ENCODE measurements around the gene C2orf78.

C2orf78 gene

GRCh38 chr2:73837847-73838585 is 54.0 kb downstream of the C2orf78 start:
- H4K20me1 ChIP-seq (ENCODE audit: insufficient read depth, low read length): peaks cover 3% of the 10 kb centered on the region; the same call in 1 of the 2 replicates
- peaks cover 3% of the 10 kb centered on the region for H3K4me1 ChIP-seq (ENCODE audit: insufficient read depth, low read length)
- no peak overlapping the region for H3K9ac ChIP-seq (ENCODE audit: low read depth, low read length)
- no peak for ATAC-seq (ENCODE audit: insufficient read depth, low read depth)
- TF ChIP-seq EZH2 (IDR thresholded peaks at IDR 0.05; ENCODE audit: borderline replicate concordance, low read depth, low read length, severe bottlenecking) (no peak), CTCF (IDR thresholded peaks at IDR 0.05; ENCODE audit: borderline replicate concordance, extremely low read depth, low read length, poor library complexity, severe bottlenecking) (no peak)
- H3K9me3 ChIP-seq (ENCODE audit: insufficient read depth, low read length, severe bottlenecking): no peaks in the 10 kb centered on the region
- DNase-seq: no peak
- peaks cover 37% of the 10 kb centered on the region for H3K79me2 ChIP-seq (ENCODE audit: insufficient read depth, low read length)
- no peak overlapping the region for H3K4me2 ChIP-seq (ENCODE audit: insufficient read depth, low read length)
- no peak overlapping the region for H3K4me3 ChIP-seq (ENCODE audit: low read depth in 1 of 2, low read length in 2 of 2)
- H3K27me3 ChIP-seq (ENCODE audit: insufficient read depth, low read length, poor library complexity): no peaks in the 10 kb centered on the region
- peaks cover 58% of the 10 kb centered on the region for H3K36me3 ChIP-seq (ENCODE audit: insufficient read depth, low read length)
- H3K27ac ChIP-seq (ENCODE audit: low read length): no peak overlapping the region
- H2AFZ ChIP-seq (ENCODE audit: low read depth, low read length): no peak overlapping the region

GRCh38 chr2:73838889-73839534 is 55.0 kb downstream of the C2orf78 start:
- no peaks in the 10 kb centered on the region for H3K9me3 ChIP-seq (ENCODE audit: insufficient read depth, low read length, severe bottlenecking)
- DNase-seq: no peak
- no peak overlapping the region for H2AFZ ChIP-seq (ENCODE audit: low read depth, low read length)
- no peaks in the 10 kb centered on the region for H3K4me1 ChIP-seq (ENCODE audit: insufficient read depth, low read length)
- H3K9ac ChIP-seq (ENCODE audit: low read depth, low read length): no peak overlapping the region
- H3K27me3 ChIP-seq (ENCODE audit: insufficient read depth, low read length, poor library complexity): no peaks in the 10 kb centered on the region
- no peak for ATAC-seq (ENCODE audit: insufficient read depth, low read depth)
- H3K27ac ChIP-seq (ENCODE audit: low read length): no peak overlapping the region
- no peak for TF ChIP-seq EZH2 (IDR thresholded peaks at IDR 0.05; ENCODE audit: borderline replicate concordance, low read depth, low read length, severe bottlenecking)
- TF ChIP-seq CTCF (IDR thresholded peaks at IDR 0.05; ENCODE audit: borderline replicate concordance, extremely low read depth, low read length, poor library complexity, severe bottlenecking): no peak
- H4K20me1 ChIP-seq (ENCODE audit: insufficient read depth, low read length): peaks cover 3% of the 10 kb centered on the region; the same call in 1 of the 2 replicates
- H3K36me3 ChIP-seq (ENCODE audit: insufficient read depth, low read length): peaks cover 55% of the 10 kb centered on the region
- H3K79me2 ChIP-seq (ENCODE audit: insufficient read depth, low read length): peaks cover 30% of the 10 kb centered on the region
- H3K4me2 ChIP-seq (ENCODE audit: insufficient read depth, low read length): no peak overlapping the region
- no peak overlapping the region for H3K4me3 ChIP-seq (ENCODE audit: low read depth in 1 of 2, low read length in 2 of 2)

- Histone ChIP-seq H2AFZ (ENCODE audit: low read depth, low read length) (no peak overlapping the region), H3K27me3 (ENCODE audit: insufficient read depth, low read length, poor library complexity) (no peaks in the 10 kb centered on the region), H3K36me3 (ENCODE audit: insufficient read depth, low read length) (peaks cover 58% of the 10 kb centered on the region), H3K27ac (ENCODE audit: low read length) (no peak overlapping the region), H3K79me2 (ENCODE audit: insufficient read depth, low read length) (peaks cover 24% of the 10 kb centered on the region), H3K9ac (ENCODE audit: low read depth, low read length) (no peak overlapping the region), H4K20me1 (ENCODE audit: insufficient read depth, low read length) (peaks cover 3% of the 10 kb centered on the region; the same call in 1 of the 2 replicates), H3K4me1 (ENCODE audit: insufficient read depth, low read length) (no peaks in the 10 kb centered on the region), H3K9me3 (ENCODE audit: insufficient read depth, low read length, severe bottlenecking) (no peaks in the 10 kb centered on the region), H3K4me2 (ENCODE audit: insufficient read depth, low read length) (no peak overlapping the region), H3K4me3 (ENCODE audit: low read depth in 1 of 2, low read length in 2 of 2) (no peak overlapping the region)
- DNase-seq: no peak
- no peak for ATAC-seq (ENCODE audit: insufficient read depth, low read depth)
- TF ChIP-seq CTCF (IDR thresholded peaks at IDR 0.05; ENCODE audit: borderline replicate concordance, extremely low read depth, low read length, poor library complexity, severe bottlenecking): no peak
- TF ChIP-seq EZH2 (IDR thresholded peaks at IDR 0.05; ENCODE audit: borderline replicate concordance, low read depth, low read length, severe bottlenecking): no peak
Measured at GRCh38 chr2:73839653-73840411, 55.8 kb downstream of the C2orf78 start.
